Small intestine (tissue), 7 donors: ENCODE data around the gene UBTD2. TPM values are rescaled to one million over a fixed set of nuclear protein-coding genes. Genes with fewer than 3 reads are reported as not detected.

Experiments
- DNase-seq, 2 donors: peaks; one replicate each; pipeline versions ENCODE4 v3.0.0 to v3.0.0-alpha.2; 2013
- FAIRE-seq: peaks from 2 replicates; lab custom pipeline; 2012; peaks lifted over from hg19 to GRCh38; lab: Jason Lieb, UNC
- H3K27ac ChIP-seq, 3 donors: one replicate each; pipeline ENCODE4 v1.5.1; 2013; ENCODE audit warnings: low read length in 2 of 3, mild to moderate bottlenecking in 2 of 3, control low read depth in 1 of 3, inconsistent platforms in 1 of 3, low read depth in 1 of 3, moderate library complexity in 1 of 3
- H3K27me3 ChIP-seq, 3 donors: one replicate each; pipeline ENCODE4 v1.6.1; 2013; ENCODE audit warnings: low read length in 3 of 3, inconsistent platforms in 1 of 3; ENCODE audit not compliant: control insufficient read depth in 3 of 3, insufficient read depth in 3 of 3
- H3K36me3 ChIP-seq, 3 donors: one replicate each; pipeline ENCODE4 v1.6.1; 2013; ENCODE audit warnings: low read length in 3 of 3, inconsistent platforms in 1 of 3, low read depth in 1 of 3, mild to moderate bottlenecking in 1 of 3, moderate library complexity in 1 of 3; ENCODE audit not compliant: control insufficient read depth in 3 of 3, insufficient read depth in 2 of 3
- H3K4me1 ChIP-seq, 3 donors: one replicate each; pipeline ENCODE4 v1.6.1; 2013; ENCODE audit warnings: low read length in 2 of 3, inconsistent platforms in 1 of 3, low read depth in 1 of 3, mild to moderate bottlenecking in 1 of 3, moderate library complexity in 1 of 3; ENCODE audit not compliant: control insufficient read depth in 3 of 3, insufficient read depth in 2 of 3
- H3K4me3 ChIP-seq, 3 donors: one replicate each; pipeline ENCODE4 v1.5.1; 2013; ENCODE audit warnings: low read length in 3 of 3, control low read depth in 1 of 3, inconsistent platforms in 1 of 3, low read depth in 1 of 3, mild to moderate bottlenecking in 1 of 3, moderate library complexity in 1 of 3
- H3K9me3 ChIP-seq, 2 donors: one replicate each; pipeline ENCODE4 v1.6.1; 2013; ENCODE audit warnings: low read depth in 1 of 2, low read length in 1 of 2; ENCODE audit not compliant: control insufficient read depth in 2 of 2, insufficient read depth in 1 of 2
- WGBS, 3 donors: extraction: QIAGEN DNeasy Blood & Tissue Kit; methylation state at CpG; one replicate each; pipeline ENCODE4 v1.1.7; 2013; 5-methylcytosine and 5-hydroxymethylcytosine counted together
- polyA plus RNA-seq, 4 donors: library from polyadenylated mRNA; stranded (reverse) in 3 of 4; unstranded in 1 of 4; fragments of 200-250 nt in 3 of 4; fragments of 120-200 nt in 1 of 4; gene quantifications; one replicate each; pipeline versions ENCODE4 v1.2.1 to v1.2.3, GENCODE V29; 2013
- donor health status: healthy with polysubstance abuse.
- donor health status: control.
- donor health status: control.
- donor health status: Bipolar disorder and iron deficiency.
- donor health status: healthy.

Gene UBTD2
- polyA plus RNA-seq, 4 donors, result 16.9 to 39.1 (median 22.0) TPM

DNA sequence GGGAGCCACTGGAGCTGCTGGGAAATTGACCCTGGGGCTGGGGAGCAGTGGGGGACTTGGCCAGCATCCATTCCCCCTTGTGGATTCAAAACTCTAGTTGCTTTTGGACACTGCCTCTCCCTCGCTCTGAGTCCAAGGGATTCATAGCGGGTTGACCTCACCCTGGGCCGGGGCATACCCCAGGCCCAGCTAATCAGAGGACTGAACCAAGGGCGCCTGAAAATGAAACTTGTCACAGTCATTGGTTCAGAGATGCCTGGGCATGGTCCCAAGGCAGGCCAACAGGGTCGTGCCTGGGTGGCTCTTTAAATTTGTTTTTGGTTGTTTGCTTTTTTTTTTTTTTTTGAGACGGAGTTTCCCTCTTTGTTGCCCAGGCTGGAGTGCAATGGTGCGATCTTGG lies 118.1 kb downstream of the UBTD2 start:
- peaks cover 0 to 6% (median 0%) of the 10 kb centered on the region in 3 donors for H3K36me3 ChIP-seq
- peak overlapping the region in 2 of 3 donors; percentile 18 to 73 for H3K27ac ChIP-seq
- DNase-seq (no peak), FAIRE-seq (no peak)
- H3K4me1 ChIP-seq, result peaks cover 3 to 14% (median 11%) of the 10 kb centered on the region in 3 donors
- 45 to 73% (median 57%) methylated on average over 6 to 7 of the region's 7 CpGs for WGBS, 3 donors
- no peaks in the 10 kb centered on the region for H3K9me3 ChIP-seq
- H3K27me3 ChIP-seq, result no peaks in the 10 kb centered on the region
- no peak overlapping the region for H3K4me3 ChIP-seq

DNA sequence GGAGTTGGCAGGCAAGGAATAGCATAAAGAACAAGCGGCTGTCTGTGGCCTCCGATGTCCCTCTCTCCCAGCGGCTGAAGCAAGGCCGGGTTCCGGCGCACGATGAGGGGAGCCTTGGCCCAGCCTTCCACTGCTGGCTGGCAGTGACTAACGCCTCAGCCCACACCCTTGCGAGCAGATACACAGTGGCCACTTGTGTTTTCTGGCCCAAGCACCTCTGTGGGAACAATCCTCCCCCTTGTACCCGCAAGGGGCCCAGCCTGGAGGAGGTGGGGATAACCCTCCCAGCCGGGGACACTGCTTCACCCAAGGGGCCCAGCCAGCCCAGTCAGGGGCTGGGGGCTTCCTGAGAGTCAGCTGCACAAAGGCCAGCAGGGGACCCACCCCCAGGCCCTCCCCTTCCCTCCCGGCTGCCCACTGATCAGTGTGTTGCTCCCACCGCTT lies 118.8 kb downstream of the UBTD2 start:
- H3K27me3 ChIP-seq, result no peaks in the 10 kb centered on the region
- DNase-seq, result no peak
- peak overlapping the region in 2 of 3 donors; percentile 73 to 74 for H3K27ac ChIP-seq
- no peak overlapping the region for H3K4me3 ChIP-seq
- H3K36me3 ChIP-seq, result peaks cover 0 to 6% (median 0%) of the 10 kb centered on the region in 3 donors
- H3K9me3 ChIP-seq, result no peaks in the 10 kb centered on the region
- peaks cover 3 to 14% (median 11%) of the 10 kb centered on the region in 3 donors for H3K4me1 ChIP-seq
- no peak for FAIRE-seq
- 25 to 56% (median 41%) methylated on average over 13 of the region's 13 CpGs for WGBS, 3 donors

DNA sequence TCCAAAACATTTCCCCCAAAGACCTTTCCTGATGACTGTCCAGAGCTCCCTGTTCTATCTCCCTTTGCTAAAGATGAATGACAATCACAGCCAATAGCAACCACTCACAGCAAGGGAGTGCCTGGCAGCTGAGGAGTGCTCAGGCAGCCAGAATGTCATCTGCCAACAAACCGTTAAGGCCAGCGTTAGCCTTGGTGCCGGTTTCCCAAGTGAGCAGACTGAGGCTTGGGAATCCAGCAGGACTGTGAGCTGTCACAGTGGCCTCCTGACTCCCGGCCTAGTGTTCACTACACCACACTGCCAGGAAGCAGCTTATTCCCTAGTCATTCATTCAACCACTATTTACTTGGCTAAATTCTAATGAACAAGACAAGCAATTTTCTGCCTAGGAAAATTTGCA lies 120.2 kb downstream of the UBTD2 start:
- Histone ChIP-seq H3K9me3 (no peaks in the 10 kb centered on the region), H3K27ac (no peak overlapping the region), H3K4me1 (peaks cover 3 to 14% (median 11%) of the 10 kb centered on the region in 3 donors), H3K36me3 (peaks cover 0 to 6% (median 0%) of the 10 kb centered on the region in 3 donors), H3K27me3 (no peaks in the 10 kb centered on the region), H3K4me3 (no peak overlapping the region)
- WGBS, 3 donors, result 24 to 43% (median 25%) methylated on average over 4 of the region's 4 CpGs
- FAIRE-seq, result no peak
- no peak for DNase-seq

DNA sequence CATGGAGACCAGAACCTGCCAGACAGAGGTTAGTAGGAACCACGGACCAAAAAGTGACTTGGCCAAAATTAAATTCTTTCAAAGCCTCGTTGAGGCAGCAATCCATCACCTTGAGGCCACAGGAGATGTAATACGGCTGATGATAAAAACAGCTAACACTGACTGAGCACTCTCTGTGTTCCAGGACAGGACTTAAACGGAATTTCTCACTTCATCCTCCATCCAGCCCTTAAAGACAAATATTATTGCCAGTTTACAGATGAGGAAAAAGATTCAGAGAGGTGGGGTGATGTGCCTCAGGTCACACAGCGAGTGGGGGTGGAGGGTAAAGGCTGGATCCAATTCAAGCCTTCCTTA lies 120.6 kb downstream of the UBTD2 start:
- DNase-seq, result no peak
- 63 to 67% (median 63%) methylated on average over 5 of the region's 5 CpGs for WGBS, 3 donors
- no peak for FAIRE-seq
- Histone ChIP-seq H3K4me3 (no peak overlapping the region), H3K4me1 (peaks cover 3 to 14% (median 9%) of the 10 kb centered on the region in 3 donors), H3K27me3 (no peaks in the 10 kb centered on the region), H3K36me3 (peaks cover 0 to 6% (median 0%) of the 10 kb centered on the region in 3 donors), H3K27ac (no peak overlapping the region), H3K9me3 (no peaks in the 10 kb centered on the region)

DNA sequence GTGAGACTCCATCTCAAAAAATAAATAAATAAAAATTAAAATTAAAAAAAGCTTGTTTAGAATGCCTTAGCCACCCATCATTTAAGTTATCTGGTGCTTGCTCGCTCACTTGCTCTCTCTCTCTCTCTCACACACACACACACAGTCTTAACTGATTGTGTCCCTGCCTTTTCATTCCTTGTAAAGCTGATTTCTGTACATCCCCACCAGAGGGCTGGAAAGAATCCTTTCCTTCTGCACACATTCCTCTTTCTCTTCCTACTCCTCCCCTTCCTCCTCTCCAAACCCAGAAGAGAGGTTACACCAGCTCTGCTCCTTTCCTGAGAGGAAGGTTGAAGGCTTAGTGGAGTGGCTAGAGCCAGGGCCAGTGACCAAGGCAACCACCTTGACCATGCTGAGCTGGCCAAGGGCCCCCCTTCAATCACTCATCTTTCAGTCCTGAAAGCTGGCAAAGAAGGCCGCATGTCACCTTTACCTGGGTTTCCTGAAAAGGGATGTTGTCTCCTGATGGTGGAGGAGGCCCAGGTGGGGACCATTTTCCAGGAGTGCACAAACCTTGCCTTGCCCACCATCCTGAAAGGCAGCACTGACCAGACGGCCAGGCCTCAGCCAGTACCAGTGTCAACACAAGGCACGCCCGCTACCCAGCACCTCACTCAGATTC lies 121.1 kb downstream of the UBTD2 start:
- H3K4me3 ChIP-seq, result no peak overlapping the region
- H3K27ac ChIP-seq, result no peak overlapping the region
- DNase-seq (no peak), FAIRE-seq (no peak)
- no peaks in the 10 kb centered on the region for H3K9me3 ChIP-seq
- H3K4me1 ChIP-seq, result peaks cover 3 to 14% (median 8%) of the 10 kb centered on the region in 3 donors
- peaks cover 0 to 6% (median 0%) of the 10 kb centered on the region in 3 donors for H3K36me3 ChIP-seq
- whole genome bisulfite sequencing, 3 donors, result 85 to 90% (median 90%) methylated on average over 5 of the region's 5 CpGs
- H3K27me3 ChIP-seq, result no peaks in the 10 kb centered on the region

DNA sequence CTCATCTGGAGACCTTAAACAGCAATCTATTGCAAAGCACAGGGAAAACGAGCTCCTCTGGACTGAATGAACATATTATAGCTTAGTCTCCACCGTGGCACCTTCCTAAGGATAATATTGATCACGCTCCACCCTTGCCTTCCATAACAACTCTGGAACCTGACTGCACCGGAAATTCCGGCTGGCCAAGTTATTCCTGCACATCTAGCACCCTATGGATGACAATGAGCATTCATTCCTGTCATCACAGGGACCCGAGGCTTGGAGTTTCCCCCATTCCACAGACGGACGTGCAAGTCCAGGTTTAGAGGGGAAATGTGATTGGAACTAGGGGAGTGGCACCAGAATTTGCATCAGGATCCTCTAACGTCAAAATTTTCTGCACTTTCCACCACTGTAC lies 123.1 kb downstream of the UBTD2 start:
- Histone ChIP-seq H3K4me3 (no peak overlapping the region), H3K27me3 (no peaks in the 10 kb centered on the region), H3K9me3 (no peaks in the 10 kb centered on the region), H3K4me1 (peaks cover 3 to 13% (median 8%) of the 10 kb centered on the region in 3 donors), H3K27ac (no peak overlapping the region), H3K36me3 (peaks cover 0 to 12% (median 3%) of the 10 kb centered on the region in 3 donors)
- FAIRE-seq (no peak), DNase-seq (no peak)
- WGBS, 3 donors, result 71 to 83% (median 76%) methylated on average over 9 of the region's 9 CpGs

Other genes with a start within 250 kb of the UBTD2 start
- 10 to 100 TPM in 1 of 4 donors, 1 to 10 TPM in 3; 7.4 to 10.5 (median 9.1) TPM for gene STK10, start 95.5 kb downstream of the UBTD2 start, polyA plus RNA-seq
- not detected for gene EFCAB9, start 89.6 kb downstream of the UBTD2 start, polyA plus RNA-seq
- 10 to 100 TPM in 2 of 4 donors, 1 to 10 TPM in 2; 1.1 to 11.9 (median 6.5) TPM for gene SH3PXD2B, start 170.8 kb upstream of the UBTD2 start, polyA plus RNA-seq